Erythroblast (primary cell): ENCODE data around the gene CELF3.

Source experiments
- GATA1 ChIP-seq: IDR thresholded peaks from 2 replicates; pipeline ENCODE4 v1.6.1; 2011; ENCODE audit warnings: low read depth, mild to moderate bottlenecking, control low read depth, low read length, moderate library complexity
- POLR2A ChIP-seq: IDR thresholded peaks from 2 replicates; pipeline ENCODE4 v1.6.1; 2011; ENCODE audit warnings: mild to moderate bottlenecking, low read length

- TF ChIP-seq POLR2A (no peak), GATA1 (no peak)
These were observed 63.2 kb downstream of the CELF3 start for GRCh38 chr1:151653397-151653796.
